GM21381 (cell line): ENCODE data around the gene DUOX1.
A peak's percentile ranks its signal among the peaks of the same experiment; 100 is the strongest.

ENCODE experiments used
- ATAC-seq: cut with Tn5 transposase; IDR thresholded peaks from one replicate; pipeline ENCODE4 v1.9.1; 2021; ENCODE audit warnings: mild to moderate bottlenecking, moderate library complexity; ENCODE audit not compliant: unreplicated experiment

Gene DUOX1

DNA sequence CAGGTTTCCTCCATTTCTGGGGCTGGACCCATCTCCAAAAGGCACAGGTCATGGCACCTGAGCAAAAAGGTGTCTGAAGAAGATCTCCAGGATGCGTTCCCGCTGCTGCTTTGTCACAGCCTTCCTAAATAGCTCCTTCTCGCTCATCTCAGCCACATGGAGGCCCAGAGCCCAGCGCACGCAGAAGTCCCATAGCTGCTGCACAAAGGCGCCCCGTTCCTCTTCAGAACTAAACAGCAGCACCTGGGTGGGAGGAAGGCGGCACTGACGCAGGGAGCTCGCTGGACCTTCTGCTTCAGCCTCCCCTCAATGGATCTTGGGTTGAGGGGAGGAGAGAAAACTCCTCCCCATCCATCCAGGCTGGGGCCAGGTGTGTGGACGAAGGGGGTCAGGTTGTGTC, 24.2 kb upstream of the DUOX1 start:
- ATAC-seq: no peak

GRCh38 chr15:45106002-45106790, 23.6 kb upstream of the DUOX1 start:
- no peak for ATAC-seq

- ATAC-seq: no peak
These were observed 21.7 kb upstream of the DUOX1 start for GRCh38 chr15:45107941-45108630.

DNA sequence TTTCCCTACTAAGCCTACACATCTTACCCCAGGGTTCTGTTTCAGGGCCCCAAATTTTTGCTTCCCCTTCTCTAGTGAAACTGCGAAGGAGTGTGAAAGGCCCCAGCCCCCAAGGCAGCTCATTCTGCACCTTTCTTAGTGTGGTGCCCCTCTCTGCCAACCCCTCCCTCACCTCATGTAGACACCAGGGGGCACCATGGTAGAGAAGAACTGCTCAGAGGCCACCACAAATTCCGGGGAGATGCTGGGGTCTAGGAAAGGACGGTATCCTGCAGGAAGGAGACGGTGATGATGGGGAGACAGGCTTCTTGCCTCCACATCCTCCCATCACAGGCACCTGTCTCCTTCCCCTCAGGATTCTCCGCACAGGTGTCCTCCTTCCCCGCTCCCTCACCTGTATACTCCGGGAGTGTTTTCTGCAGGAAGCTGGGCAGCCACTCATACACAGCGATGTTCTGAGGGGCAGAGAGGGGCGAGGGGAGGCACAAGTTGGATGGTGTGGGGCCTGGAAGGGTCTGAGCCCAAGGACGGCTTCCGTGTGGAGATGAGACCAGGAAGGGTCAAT, 19.5 kb upstream of the DUOX1 start:
- no peak for ATAC-seq

- no peak for ATAC-seq
These were observed 18.2 kb upstream of the DUOX1 start for GRCh38 chr15:45111390-45112142.

DNA sequence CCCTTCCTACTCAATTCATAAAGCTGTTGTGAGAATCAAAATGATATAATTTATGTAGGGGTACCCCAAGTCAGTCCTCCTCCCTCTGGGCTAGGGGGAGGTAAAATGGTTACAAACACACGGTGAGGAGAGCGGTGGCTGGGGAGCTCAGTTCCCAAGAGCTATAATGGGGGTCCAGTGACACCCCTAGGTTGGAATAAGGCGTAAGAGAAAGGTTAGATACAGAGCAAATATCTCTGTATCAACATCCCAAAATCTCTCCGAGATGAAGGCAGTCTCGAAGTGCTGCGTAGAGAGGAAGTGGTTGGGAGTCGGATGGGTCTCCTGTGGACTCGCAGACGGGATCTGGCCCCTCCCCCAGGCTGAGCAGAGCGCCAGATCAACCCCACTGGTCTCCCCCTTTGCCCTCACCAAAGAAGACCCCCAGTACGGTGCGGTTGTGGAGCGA, 17.6 kb upstream of the DUOX1 start:
- ATAC-seq: no peak

DNA sequence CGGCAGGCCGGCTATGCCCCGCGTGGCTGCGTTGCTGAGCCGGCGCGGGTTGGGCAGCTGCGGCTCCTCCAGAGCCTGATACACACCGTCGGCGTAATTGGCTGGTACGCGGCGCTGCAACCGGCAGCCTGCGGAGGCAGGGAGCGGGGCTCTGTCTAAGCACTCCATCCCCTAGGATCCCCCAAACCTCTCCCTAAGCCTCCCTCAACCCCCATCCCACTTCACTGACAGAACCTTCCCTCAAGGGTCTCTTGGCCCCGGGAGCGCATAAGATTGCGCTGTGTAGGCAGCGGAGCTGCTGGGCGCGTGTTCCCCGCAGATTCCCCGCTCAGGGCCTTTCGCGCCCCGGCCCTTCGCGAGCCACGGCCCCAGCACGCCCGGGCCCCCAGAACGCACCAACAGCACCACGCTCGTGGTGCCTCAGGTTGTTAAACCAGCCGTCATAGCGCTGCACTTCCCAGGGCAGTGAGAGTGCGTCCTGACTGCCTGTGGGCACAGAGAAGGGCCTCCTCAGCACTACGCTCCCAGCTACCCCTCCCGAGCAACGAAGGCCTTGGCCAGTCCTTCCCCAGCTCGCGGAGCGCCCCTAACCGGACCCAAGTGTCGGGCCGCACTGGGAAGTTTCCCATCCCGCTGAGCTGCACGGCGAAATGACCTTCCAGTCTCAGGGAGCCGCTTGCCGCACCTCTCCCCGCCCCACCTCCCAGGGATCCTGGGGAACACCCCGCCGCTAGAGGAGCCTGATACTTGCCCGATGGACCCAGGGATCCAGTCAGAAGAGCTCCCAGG, 17.0 kb upstream of the DUOX1 start:
- ATAC-seq: no peak

GRCh38 chr15:45113380-45113990, 16.3 kb upstream of the DUOX1 start:
- no peak for ATAC-seq

GRCh38 chr15:45114076-45114750, 15.6 kb upstream of the DUOX1 start, which contains the start of the genes DUOX2 and DUOXA2:
DUOX2 (minus strand) TSS chr15:45114172; CDS start chr15:45113411, 761 bp downstream.
DUOXA2 (plus strand) TSS chr15:45114326; CDS start chr15:45114606, 280 bp downstream.
- no peak for ATAC-seq

GRCh38 chr15:45114751-45115085, 15.1 kb upstream of the DUOX1 start:
- ATAC-seq: no peak

GRCh38 chr15:45115312-45115820, 14.4 kb upstream of the DUOX1 start:
- no peak for ATAC-seq

GRCh38 chr15:45116006-45116481, 13.8 kb upstream of the DUOX1 start:
- no peak for ATAC-seq

- no peak for ATAC-seq
These were observed 13.1 kb upstream of the DUOX1 start for GRCh38 chr15:45116482-45117307.

DNA sequence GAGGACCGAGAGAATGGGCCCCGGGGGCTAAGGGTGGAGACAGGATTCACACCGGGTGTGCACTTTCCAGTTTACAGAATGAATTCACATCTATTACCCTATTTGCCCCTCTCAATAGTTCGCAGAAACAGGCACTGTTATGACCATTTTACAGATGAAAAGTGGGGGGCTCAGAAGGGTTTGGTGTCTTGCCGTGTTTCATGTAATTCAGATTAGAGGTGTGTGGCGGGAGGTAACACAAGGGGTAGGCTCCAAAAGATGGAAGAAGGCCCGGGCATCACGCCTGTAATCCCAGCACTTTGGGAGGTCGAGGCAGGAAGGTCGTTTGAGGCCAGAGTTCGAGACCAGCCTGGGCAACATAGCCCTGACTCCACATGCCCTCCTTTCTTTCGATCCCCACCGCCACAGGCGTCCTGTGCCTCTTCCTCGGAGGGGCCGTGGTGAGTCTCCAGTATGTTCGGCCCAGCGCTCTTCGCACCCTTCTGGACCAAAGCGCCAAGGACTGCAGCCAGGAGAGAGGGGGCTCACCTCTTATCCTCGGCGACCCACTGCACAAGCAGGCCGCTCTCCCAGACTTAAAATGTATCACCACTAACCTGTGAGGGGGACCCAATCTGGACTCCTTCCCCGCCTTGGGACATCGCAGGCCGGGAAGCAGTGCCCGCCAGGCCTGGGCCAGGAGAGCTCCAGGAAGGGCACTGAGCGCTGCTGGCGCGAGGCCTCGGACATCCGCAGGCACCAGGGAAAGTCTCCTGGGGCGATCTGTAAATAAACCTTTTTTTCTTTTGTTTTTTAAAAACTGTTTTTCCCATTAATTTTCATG, 12.3 kb upstream of the DUOX1 start:
- ATAC-seq: no peak

DNA sequence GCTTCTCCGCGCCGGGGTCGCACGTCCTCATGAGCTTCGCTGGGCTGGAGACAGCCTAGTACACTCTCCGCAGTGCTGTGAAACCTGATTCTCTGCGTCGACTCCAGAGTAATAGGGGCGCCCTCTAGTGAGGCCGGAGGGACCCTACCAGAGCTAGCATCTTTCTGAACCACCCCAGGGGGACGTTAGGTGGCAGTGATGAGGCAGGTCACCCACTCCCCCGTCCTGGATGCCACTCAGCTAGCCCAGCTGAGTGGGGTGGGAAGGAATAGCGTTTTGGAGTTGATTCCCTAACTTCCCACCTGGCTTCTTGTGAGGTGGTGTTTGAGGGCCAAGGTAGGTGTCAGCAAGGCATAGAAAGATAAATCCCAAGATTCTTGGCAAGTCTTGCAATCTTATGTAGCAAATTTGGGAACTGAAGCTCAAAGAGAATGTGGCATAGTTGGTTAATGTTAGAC, 11.6 kb upstream of the DUOX1 start:
- peak; percentile 88 for ATAC-seq

- ATAC-seq: no peak
These were observed 10.8 kb upstream of the DUOX1 start for GRCh38 chr15:45118996-45119395.
